Effector CD8-positive, alpha-beta T cell (primary cell): ENCODE data around the gene ELP5.
A peak's percentile ranks its signal among the peaks of the same experiment; 100 is the strongest.

Experiments used
- DNase-seq: peaks from one replicate; lab custom pipeline; 2025; lab: John Stamatoyannopoulos, UW

The ELP5 gene

GRCh38 chr17:7219229-7219811 is 32.7 kb upstream of the ELP5 start:
- no peak for DNase-seq

- peak; percentile 61 for DNase-seq
These were observed 32.0 kb upstream of the ELP5 start, which contains the start of the genes ACADVL and DLG4 for GRCh38 chr17:7219812-7220592. Gene ACADVL, plus strand, starts transcription at chr17:7219938. Its CDS starts 47 bp downstream, at chr17:7219985. Gene DLG4, minus strand, starts transcription at chr17:7219836.

GRCh38 chr17:7220593-7221277 is 31.3 kb upstream of the ELP5 start:
- no peak for DNase-seq

GRCh38 chr17:7221278-7222092 is 30.5 kb upstream of the ELP5 start:
- no peak for DNase-seq

- DNase-seq, result no peak
These were observed 29.7 kb upstream of the ELP5 start for GRCh38 chr17:7222093-7222971.

GRCh38 chr17:7222972-7223292 is 29.1 kb upstream of the ELP5 start:
- DNase-seq, result no peak

- no peak for DNase-seq
These were observed 28.6 kb upstream of the ELP5 start for GRCh38 chr17:7223375-7223774.

- no peak for DNase-seq
These were observed 27.9 kb upstream of the ELP5 start for GRCh38 chr17:7224110-7224509.

GRCh38 chr17:7224661-7225111 is 27.3 kb upstream of the ELP5 start:
- DNase-seq, result no peak

GRCh38 chr17:7225711-7226331 is 26.2 kb upstream of the ELP5 start:
- DNase-seq, result no peak

GRCh38 chr17:7226721-7227710 is 25.0 kb upstream of the ELP5 start:
- no peak for DNase-seq

- no peak for DNase-seq
These were observed 23.1 kb upstream of the ELP5 start for GRCh38 chr17:7228920-7229319.

GRCh38 chr17:7229504-7229903 is 22.5 kb upstream of the ELP5 start:
- no peak for DNase-seq

- DNase-seq, result no peak
These were observed 19.9 kb upstream of the ELP5 start for GRCh38 chr17:7232114-7232513.

- DNase-seq, result no peak
These were observed 18.3 kb upstream of the ELP5 start for GRCh38 chr17:7233701-7234082.

- DNase-seq, result peak; percentile 90
These were observed 17.7 kb upstream of the ELP5 start, which contains the start of gene DVL2 for GRCh38 chr17:7234083-7234951. Gene DVL2, minus strand, starts transcription at chr17:7234517. Its CDS starts 255 bp downstream, at chr17:7234262.

- DNase-seq, result no peak
These were observed 16.0 kb upstream of the ELP5 start for GRCh38 chr17:7235693-7236665.
